ENCODE data around the gene GLIS1. TPM values are rescaled to one million over a fixed set of nuclear protein-coding genes. Genes with fewer than 3 reads are reported as not detected.
A peak's percentile ranks its signal among the peaks of the same experiment; 100 is the strongest.

Gene GLIS1
- polyA plus RNA-seq, 3 donors from 2014 or later: not detected

GRCh38 chr1:53640701-53641075, 98.3 kb downstream of the GLIS1 start:
- Mint-ChIP-seq H3K27me3 (ENCODE audit: low read depth in 3 of 3) (peaks cover 0 to 4% (median 4%) of the 10 kb centered on the region in 3 donors), H3K27ac (no peak overlapping the region), H3K36me3 (no peaks in the 10 kb centered on the region), H3K4me3 (no peak overlapping the region), H3K9me3 (no peaks in the 10 kb centered on the region), H3K4me1 (peaks cover 0 to 5% of the 10 kb centered on the region in 2 donors)
- DNase-seq: no peak

GRCh38 chr1:53639996-53640700, 98.8 kb downstream of the GLIS1 start:
- no peak overlapping the region for H3K27ac Mint-ChIP-seq
- H3K9me3 Mint-ChIP-seq: no peaks in the 10 kb centered on the region
- peaks cover 0 to 4% (median 4%) of the 10 kb centered on the region in 3 donors for H3K27me3 Mint-ChIP-seq (ENCODE audit: low read depth in 3 of 3)
- no peak overlapping the region for H3K4me3 Mint-ChIP-seq
- H3K36me3 Mint-ChIP-seq: no peaks in the 10 kb centered on the region
- DNase-seq: no peak
- H3K4me1 Mint-ChIP-seq: peaks cover 0 to 5% of the 10 kb centered on the region in 2 donors

GRCh38 chr1:53639251-53639763, 99.7 kb downstream of the GLIS1 start:
- DNase-seq: no peak
- no peak overlapping the region for H3K27ac Mint-ChIP-seq
- no peak overlapping the region for H3K4me3 Mint-ChIP-seq
- peaks cover 0 to 5% of the 10 kb centered on the region in 2 donors for H3K4me1 Mint-ChIP-seq
- H3K9me3 Mint-ChIP-seq: no peaks in the 10 kb centered on the region
- peaks cover 0 to 4% (median 2%) of the 10 kb centered on the region in 3 donors for H3K27me3 Mint-ChIP-seq (ENCODE audit: low read depth in 3 of 3)
- H3K36me3 Mint-ChIP-seq: no peaks in the 10 kb centered on the region

- Mint-ChIP-seq H3K4me3 (no peak overlapping the region), H3K27me3 (ENCODE audit: low read depth in 3 of 3) (peaks cover 0 to 4% (median 2%) of the 10 kb centered on the region in 3 donors), H3K36me3 (no peaks in the 10 kb centered on the region), H3K4me1 (peaks cover 0 to 5% of the 10 kb centered on the region in 2 donors), H3K27ac (no peak overlapping the region), H3K9me3 (no peaks in the 10 kb centered on the region)
- DNase-seq: no peak
Observed at GRCh38 chr1:53638360-53639035, 100.5 kb downstream of the GLIS1 start.

- no peaks in the 10 kb centered on the region for H3K36me3 Mint-ChIP-seq
- no peak overlapping the region for H3K27ac Mint-ChIP-seq
- H3K4me3 Mint-ChIP-seq: no peak overlapping the region
- H3K9me3 Mint-ChIP-seq: no peaks in the 10 kb centered on the region
- peaks cover 0 to 4% (median 2%) of the 10 kb centered on the region in 3 donors for H3K27me3 Mint-ChIP-seq (ENCODE audit: low read depth in 3 of 3)
- peaks cover 0 to 5% of the 10 kb centered on the region in 2 donors for H3K4me1 Mint-ChIP-seq
- DNase-seq: no peak
Observed at GRCh38 chr1:53637511-53638359, 101.2 kb downstream of the GLIS1 start.

- H3K36me3 Mint-ChIP-seq: no peaks in the 10 kb centered on the region
- H3K27ac Mint-ChIP-seq: no peak overlapping the region
- no peaks in the 10 kb centered on the region for H3K9me3 Mint-ChIP-seq
- H3K4me1 Mint-ChIP-seq: peaks cover 0 to 5% of the 10 kb centered on the region in 2 donors
- peaks cover 0 to 4% (median 2%) of the 10 kb centered on the region in 3 donors for H3K27me3 Mint-ChIP-seq (ENCODE audit: low read depth in 3 of 3)
- H3K4me3 Mint-ChIP-seq: no peak overlapping the region
- DNase-seq: no peak
Observed at GRCh38 chr1:53636621-53637171, 102.3 kb downstream of the GLIS1 start.

GRCh38 chr1:53634571-53634979, 104.4 kb downstream of the GLIS1 start:
- H3K9me3 Mint-ChIP-seq: no peaks in the 10 kb centered on the region
- no peak overlapping the region for H3K27ac Mint-ChIP-seq
- H3K4me3 Mint-ChIP-seq: no peak overlapping the region
- peaks cover 0 to 2% (median 2%) of the 10 kb centered on the region in 3 donors for H3K27me3 Mint-ChIP-seq (ENCODE audit: low read depth in 3 of 3)
- H3K4me1 Mint-ChIP-seq: peaks cover 0 to 5% of the 10 kb centered on the region in 2 donors
- no peaks in the 10 kb centered on the region for H3K36me3 Mint-ChIP-seq
- DNase-seq: no peak

GRCh38 chr1:53633073-53633704, 105.8 kb downstream of the GLIS1 start:
- Mint-ChIP-seq H3K9me3 (no peaks in the 10 kb centered on the region), H3K4me3 (no peak overlapping the region), H3K4me1 (peaks cover 0 to 5% of the 10 kb centered on the region in 2 donors), H3K27me3 (ENCODE audit: low read depth in 3 of 3) (peaks cover 0 to 2% (median 2%) of the 10 kb centered on the region in 3 donors), H3K27ac (no peak overlapping the region), H3K36me3 (no peaks in the 10 kb centered on the region)
- DNase-seq: no peak

GRCh38 chr1:53631622-53632310, 107.2 kb downstream of the GLIS1 start:
- DNase-seq: no peak
- H3K4me3 Mint-ChIP-seq: no peak overlapping the region

GRCh38 chr1:53629101-53629691, 109.8 kb downstream of the GLIS1 start:
- no peak for DNase-seq
- H3K9me3 Mint-ChIP-seq: no peaks in the 10 kb centered on the region
- H3K4me1 Mint-ChIP-seq: no peaks in the 10 kb centered on the region
- H3K36me3 Mint-ChIP-seq: no peaks in the 10 kb centered on the region
- H3K4me3 Mint-ChIP-seq: no peak overlapping the region
- peaks cover 0 to 3% (median 2%) of the 10 kb centered on the region in 3 donors for H3K27me3 Mint-ChIP-seq (ENCODE audit: low read depth in 3 of 3)
- peak overlapping the region in 1 of 6 donors; percentile 28 for H3K27ac Mint-ChIP-seq

More at GRCh38 chr1:53631622-53632310, 107.2 kb downstream of the GLIS1 start:
- Mint-ChIP-seq H3K9me3 (no peaks in the 10 kb centered on the region), H3K27me3 (ENCODE audit: low read depth in 3 of 3) (peaks cover 0 to 2% (median 0%) of the 10 kb centered on the region in 3 donors), H3K4me1 (no peaks in the 10 kb centered on the region), H3K27ac (no peak overlapping the region), H3K36me3 (no peaks in the 10 kb centered on the region)

- H3K27me3 Mint-ChIP-seq (ENCODE audit: low read depth in 3 of 3): peaks cover 0 to 4% (median 2%) of the 10 kb centered on the region in 3 donors
- H3K27ac Mint-ChIP-seq: no peak overlapping the region
- no peak for DNase-seq
- no peak overlapping the region for H3K4me3 Mint-ChIP-seq
- H3K9me3 Mint-ChIP-seq: no peaks in the 10 kb centered on the region
- H3K4me1 Mint-ChIP-seq: no peaks in the 10 kb centered on the region
- no peaks in the 10 kb centered on the region for H3K36me3 Mint-ChIP-seq
Observed at GRCh38 chr1:53628286-53628955, 110.5 kb downstream of the GLIS1 start.

- DNase-seq: no peak
- Mint-ChIP-seq H3K9me3 (no peaks in the 10 kb centered on the region), H3K27me3 (ENCODE audit: low read depth in 3 of 3) (peaks cover 0 to 4% (median 2%) of the 10 kb centered on the region in 3 donors), H3K4me3 (no peak overlapping the region), H3K36me3 (no peaks in the 10 kb centered on the region), H3K4me1 (no peaks in the 10 kb centered on the region), H3K27ac (no peak overlapping the region)
Observed at GRCh38 chr1:53627666-53628065, 111.3 kb downstream of the GLIS1 start.
